NCI-H2171 (cell line): ENCODE results near the gene SECISBP2L.

ENCODE experiments used
- DNase-seq: peaks from one replicate; lab custom pipeline; 2025; lab: John Stamatoyannopoulos, UW

Gene SECISBP2L

GRCh38 chr15:49060710-49061495 lies 14.7 kb upstream of the SECISBP2L start:
- no peak for DNase-seq

- DNase-seq = no peak
Measured at GRCh38 chr15:49059491-49059890, 13.2 kb upstream of the SECISBP2L start.

- no peak for DNase-seq
Measured at GRCh38 chr15:49058559-49058958, 12.3 kb upstream of the SECISBP2L start.

- no peak for DNase-seq
Measured at GRCh38 chr15:49055630-49056029, 9.4 kb upstream of the SECISBP2L start.

- no peak for DNase-seq
Measured at GRCh38 chr15:49052662-49053061, 6.4 kb upstream of the SECISBP2L start.

GRCh38 chr15:49047456-49047855 lies 1.2 kb upstream of the SECISBP2L start:
- DNase-seq = no peak

- DNase-seq = no peak
Measured at GRCh38 chr15:49045751-49046219, 461 bp downstream of the SECISBP2L start.

- DNase-seq = no peak
Measured at GRCh38 chr15:49044766-49045606, 1.3 kb downstream of the SECISBP2L start.

GRCh38 chr15:49044002-49044401 lies 2.2 kb downstream of the SECISBP2L start:
- DNase-seq = no peak

GRCh38 chr15:49042165-49042564 lies 4.1 kb downstream of the SECISBP2L start:
- no peak for DNase-seq

- DNase-seq = no peak
Measured at GRCh38 chr15:49041426-49041825, 4.8 kb downstream of the SECISBP2L start.

- DNase-seq = no peak
Measured at GRCh38 chr15:49040151-49040550, 6.1 kb downstream of the SECISBP2L start.

- no peak for DNase-seq
Measured at GRCh38 chr15:49038382-49038781, 7.9 kb downstream of the SECISBP2L start.

- no peak for DNase-seq
Measured at GRCh38 chr15:49037546-49037940, 8.7 kb downstream of the SECISBP2L start.

- no peak for DNase-seq
Measured at GRCh38 chr15:49036650-49037545, 9.3 kb downstream of the SECISBP2L start.

GRCh38 chr15:49035825-49036224 lies 10.4 kb downstream of the SECISBP2L start:
- no peak for DNase-seq

- no peak for DNase-seq
Measured at GRCh38 chr15:49032601-49033145, 13.6 kb downstream of the SECISBP2L start.

- DNase-seq = no peak
Measured at GRCh38 chr15:49031804-49032203, 14.4 kb downstream of the SECISBP2L start.

GRCh38 chr15:49026700-49027099 lies 19.5 kb downstream of the SECISBP2L start:
- DNase-seq = no peak

GRCh38 chr15:49024840-49025239 lies 21.4 kb downstream of the SECISBP2L start:
- DNase-seq = no peak

- no peak for DNase-seq
Measured at GRCh38 chr15:49023354-49023753, 22.9 kb downstream of the SECISBP2L start.

- DNase-seq = no peak
Measured at GRCh38 chr15:49015896-49016295, 30.4 kb downstream of the SECISBP2L start.
